K562 (cell line): ENCODE data around the gene SPTBN5. TPM values are rescaled to one million over a fixed set of nuclear protein-coding genes. Genes with fewer than 3 reads are reported as not detected.

Source experiments
- ATAC-seq: fragments of 200-7000 bp; cut with Tn5 transposase; 3 replicates; pipeline ENCODE4 v1.9.1; 2020; ENCODE audit warnings: moderate library complexity
- BruUV-seq: library from RNA; stranded (reverse); fragments of 400-500 nt; replicated peaks from 2 replicates; lab custom pipeline; 2021; lab: Mats Ljungman, UMichigan
- CTCF ChIA-PET: fragments of 300-600 bp; formaldehyde crosslinking; extraction: SDS; loops from one replicate; lab custom pipeline; 2021; ENCODE audit warnings: low intra/inter-chr PET ratio; lab: Yijun Ruan, JAX
- POLR2A ChIA-PET: fragments of 300-600, 350-650 bp; sonication (Branson Sonifier 250); formaldehyde crosslinking; extraction: SDS; loops from one replicate; lab custom pipeline; 2021; ENCODE audit warnings: antibody characterized with exemption, inconsistent platforms; lab: Yijun Ruan, JAX
- DNase-seq, 4 experiments: peaks; one replicate each; pipeline versions ENCODE4 v3.0.0 to v3.0.0-alpha.2; 2011 to 2018; ENCODE audit warnings: low spot score in 3 of 4, mixed read lengths in 3 of 4; ENCODE audit errors: extremely low read depth in 1 of 4
- FAIRE-seq: peaks from 2 replicates; lab custom pipeline; 2011; peaks lifted over from hg19 to GRCh38; lab: Jason Lieb, UNC
- H2AFZ ChIP-seq: 2 replicates; pipeline ENCODE4 v1.6.0; 2011; ENCODE audit warnings: low read depth, low read length, control low read depth, inconsistent platforms
- H3K27ac ChIP-seq: fragments of 200-600 bp; 3 replicates; pipeline ENCODE4 v1.8.0; 2011; ENCODE audit warnings: low read depth, mild to moderate bottlenecking, control low read depth, inconsistent platforms, low read length, moderate library complexity, mixed read lengths; ENCODE audit errors: extremely low read depth
- H3K27me3 ChIP-seq, 2 experiments: fragments of 300-600 bp in 1 of 2; 2 replicates in 1 of 2; 3 replicates in 1 of 2; pipeline versions ENCODE4 v1.6.0 to v1.8.0; 2011; ENCODE audit warnings: inconsistent platforms in 2 of 2, low read length in 2 of 2, mild to moderate bottlenecking in 1 of 2, mixed read lengths in 1 of 2, moderate library complexity in 1 of 2; ENCODE audit not compliant: control insufficient read depth in 2 of 2, insufficient read depth in 2 of 2
- H3K36me3 ChIP-seq: fragments of 300-600 bp; 3 replicates; pipeline ENCODE4 v1.8.0; 2011; ENCODE audit warnings: mild to moderate bottlenecking, low read length, inconsistent platforms; ENCODE audit not compliant: control insufficient read depth, insufficient read depth
- H3K4me1 ChIP-seq, 2 experiments: fragments of 200-600 bp in 1 of 2; replicated peaks in 1 of 2; 2 replicates in 1 of 2; 3 replicates in 1 of 2; pipeline versions ENCODE4 v1.5.1 to v1.8.0; 2011; ENCODE audit warnings: inconsistent platforms in 2 of 2, low read length in 2 of 2, mild to moderate bottlenecking in 1 of 2, mixed read lengths in 1 of 2, moderate library complexity in 1 of 2; ENCODE audit not compliant: control insufficient read depth in 2 of 2, insufficient read depth in 2 of 2
- H3K4me2 ChIP-seq: 2 replicates; pipeline ENCODE4 v1.6.1; 2011; ENCODE audit warnings: low read length, control low read depth, inconsistent platforms, mixed read lengths; ENCODE audit not compliant: insufficient read depth
- H3K4me3 ChIP-seq: fragments of 200-600 bp; sonication (generic), shearing (Covaris generic); 2 replicates; pipeline ENCODE4 v1.5.1; 2016; ENCODE audit warnings: control low read depth, inconsistent platforms
- H3K79me2 ChIP-seq: fragments of 200-600 bp; 3 replicates; pipeline ENCODE4 v1.8.0; 2011; ENCODE audit warnings: low read length, inconsistent platforms; ENCODE audit not compliant: control insufficient read depth, insufficient read depth
- H3K9ac ChIP-seq, 2 experiments: 2 replicates each; pipeline versions ENCODE4 v1.6.0 to v1.6.1; 2011; ENCODE audit warnings: low read depth in 2 of 2, low read length in 2 of 2, control low read depth in 1 of 2, inconsistent platforms in 1 of 2, mild to moderate bottlenecking in 1 of 2, mixed read lengths in 1 of 2; ENCODE audit not compliant: insufficient read depth in 1 of 2
- H3K9me1 ChIP-seq: one replicate; pipeline ENCODE4 v1.6.0; 2011; ENCODE audit warnings: inconsistent platforms, mild to moderate bottlenecking, low read length, moderate library complexity; ENCODE audit not compliant: control insufficient read depth, insufficient read depth
- H3K9me3 ChIP-seq: replicated peaks from 2 replicates; pipeline ENCODE4 v1.5.1; 2011; ENCODE audit warnings: low read depth, low read length, inconsistent platforms; ENCODE audit not compliant: control insufficient read depth, insufficient read depth
- H4K20me1 ChIP-seq: replicated peaks from 2 replicates; pipeline ENCODE4 v1.6.1; 2011; ENCODE audit warnings: low read length, inconsistent platforms, mixed read lengths; ENCODE audit not compliant: control insufficient read depth, insufficient read depth
- BRD4 ChIP-seq: fragments of 200-600 bp; sonication (generic); IDR thresholded peaks from 2 replicates; pipeline ENCODE4 v1.6.1; 2017; ENCODE audit warnings: inconsistent platforms
- BRD9 ChIP-seq: fragments of 450-650 bp; IDR thresholded peaks from 2 replicates; pipeline ENCODE4 v1.6.1; 2018; ENCODE audit warnings: low read depth; ENCODE audit not compliant: partially characterized antibody
- ELF2 ChIP-seq: fragments of 250-450 bp; sonication (Bioruptor Pico); IDR thresholded peaks from 2 replicates; pipeline ENCODE4 v1.5.0; 2021; ENCODE audit warnings: mild to moderate bottlenecking
- HMGN3 ChIP-seq: IDR thresholded peaks from 2 replicates; pipeline ENCODE4 v1.6.1; 2011; ENCODE audit warnings: borderline replicate concordance, low read depth, mild to moderate bottlenecking, mixed read lengths, low read length; ENCODE audit not compliant: insufficient read length; ENCODE audit errors: extremely low read depth
- HNRNPLL ChIP-seq: fragments of 200-400 bp; formaldehyde crosslinking; IDR thresholded peaks from 2 replicates; pipeline ENCODE4 v1.6.1; 2017; ENCODE audit warnings: low read length, low read depth, mild to moderate bottlenecking; ENCODE audit not compliant: poor library complexity, severe bottlenecking
- MTF1 ChIP-seq: fragments of 250-450 bp; sonication (Bioruptor Pico); IDR thresholded peaks from 2 replicates; pipeline ENCODE4 v1.9.0; 2021; ENCODE audit warnings: moderate library complexity, mild to moderate bottlenecking, inconsistent platforms, borderline replicate concordance
- POLR2G ChIP-seq: fragments of 200-400 bp; formaldehyde crosslinking; IDR thresholded peaks from 2 replicates; pipeline ENCODE4 v1.6.1; 2017; ENCODE audit warnings: low read depth, mild to moderate bottlenecking, antibody characterized with exemption, low read length, moderate library complexity
- POLR2H ChIP-seq: IDR thresholded peaks from 2 replicates; pipeline ENCODE4 v1.6.1; 2016; ENCODE audit warnings: missing genetic modification characterization, low read depth, mild to moderate bottlenecking, control low read depth, missing compliant biosample characterization, moderate library complexity
- POU5F1 ChIP-seq: fragments of 150-350 bp; IDR thresholded peaks from 2 replicates; pipeline ENCODE4 v1.6.1; 2014; ENCODE audit warnings: borderline replicate concordance, low read length, low read depth, mild to moderate bottlenecking; ENCODE audit not compliant: partially characterized antibody
- SMAD3 ChIP-seq: fragments of 450-650 bp; formaldehyde crosslinking; conservative IDR thresholded peaks from 2 replicates; pipeline ENCODE4 v1.4.0; 2020; ENCODE audit warnings: mild to moderate bottlenecking
- SMARCE1 ChIP-seq: fragments of 450-650 bp; IDR thresholded peaks from 2 replicates; pipeline ENCODE4 v1.7.1; 2016; ENCODE audit warnings: mild to moderate bottlenecking
- XRCC3 ChIP-seq: fragments of 450-650 bp; IDR thresholded peaks from 2 replicates; pipeline ENCODE4 v1.6.1; 2017; ENCODE audit warnings: mild to moderate bottlenecking, moderate library complexity
- ZFP36 ChIP-seq: fragments of 150-350 bp; IDR thresholded peaks from 2 replicates; pipeline ENCODE4 v1.6.1; 2018; ENCODE audit warnings: low read length, low read depth; ENCODE audit not compliant: partially characterized antibody
- ZNF76 ChIP-seq: fragments of 250-450 bp; sonication (Bioruptor Pico); IDR thresholded peaks from 2 replicates; pipeline ENCODE4 v1.4.0; 2020; ENCODE audit warnings: mild to moderate bottlenecking, moderate library complexity, borderline replicate concordance
- WGBS: fragments of 100-300 bp; shearing (Covaris generic); methylation state at CpG from one replicate; pipeline ENCODE4 v1.1.6; 2016; ENCODE audit warnings: low coverage, mixed read lengths; ENCODE audit not compliant: insufficient coverage; ENCODE audit errors: missing lambda C conversion rate; 5-methylcytosine and 5-hydroxymethylcytosine counted together
- in situ Hi-C: fragments of 300-500 bp; cut with MboI; formaldehyde crosslinking; loops from 4 replicates; pipeline ENCODE4 v1.15.0; 2018; ENCODE audit warnings: inconsistent platforms, mixed read lengths
- intact Hi-C: fragments of 100-400 bp; cut with micrococcal nuclease; formaldehyde crosslinking; loops from 2 replicates; pipeline ENCODE4 v1.14.2; 2022
- polyA plus RNA-seq, 8 experiments: library from polyadenylated mRNA; depleted of rRNA in 4 of 8; stranded (reverse) in 5 of 8; unstranded in 3 of 8; fragments of >200 nt; fragmentation: Nextera tagmentation in 2 of 8; fragmentation: Illumina TruSeq in 1 of 8; extraction: Ambion mirVana in 2 of 8; extraction: Trizol in 1 of 8; gene quantifications; 2 replicates each; pipeline versions ENCODE4 v1.2.1 to v1.2.3, GENCODE V29; 2011 to 2014; ENCODE audit warnings: inconsistent platforms in 1 of 8, missing spikeins in 1 of 8
- total RNA-seq, 7 experiments: library from RNA; depleted of rRNA in 6 of 7; stranded (reverse); fragments of >200 nt in 6 of 7; fragmentation: Illumina TruSeq in 2 of 7; extraction: Trizol in 2 of 7; gene quantifications; 2 replicates each; pipeline versions ENCODE4 v1.2.1 to v1.2.3, GENCODE V29; 2011 to 2021; ENCODE audit warnings: low replicate concordance in 1 of 7
- TF ChIP-seq, protein P1 (sequence below): IDR thresholded peaks from 2 replicates; pipeline ENCODE4 v1.6.1; 2016; ENCODE audit warnings: missing genetic modification characterization, missing compliant biosample characterization
- TF ChIP-seq, protein P2 (sequence below): fragments of 450-650 bp; IDR thresholded peaks from 2 replicates; pipeline ENCODE4 v1.6.1; 2014; ENCODE audit warnings: low read depth, mild to moderate bottlenecking, moderate library complexity, borderline replicate concordance
- TF ChIP-seq, protein P3 (sequence below): fragments of 450-650 bp; formaldehyde crosslinking; IDR thresholded peaks from 2 replicates; pipeline ENCODE4 v1.4.0; 2020; ENCODE audit warnings: mild to moderate bottlenecking, moderate library complexity

The SPTBN5 gene
- total and polyA plus RNA-seq, 9 of the 15 experiments (the other 6 are each of a cell fraction or from before 2014, with no cell fraction given): 0.02 TPM; not detected in 8

DNA sequence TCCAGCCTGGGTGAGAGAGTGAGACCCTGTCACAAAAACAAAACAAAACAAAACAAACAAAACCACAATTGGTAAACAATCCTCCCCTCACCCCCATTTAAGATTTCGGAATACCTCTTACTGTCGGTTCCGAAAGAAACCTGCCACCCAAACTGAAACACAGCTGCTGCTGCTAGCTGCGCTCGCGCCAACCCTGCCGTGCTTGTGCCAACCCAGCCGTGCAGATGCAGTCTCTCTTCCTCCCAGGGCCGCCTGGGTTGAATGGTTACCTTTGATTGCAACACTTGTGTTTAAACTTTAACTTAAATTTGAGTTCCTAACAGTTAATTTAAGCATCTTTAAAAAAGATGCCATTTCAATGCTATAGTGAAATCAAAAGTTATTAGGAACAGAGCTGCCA, 28.5 kb upstream of the SPTBN5 start:
- FAIRE-seq: no peak
- in situ Hi-C loops: no loop called here
- no TSS peak for BruUV-seq

More for the DNA sequence above, 28.5 kb upstream of the SPTBN5 start:
- H3K27me3 ChIP-seq: no peaks in the 10 kb centered on the region
- H3K9ac ChIP-seq: no peak overlapping the region
- ChIA-PET CTCF (no interaction called here), POLR2A (no interaction called here)
- H2AFZ ChIP-seq: no peak overlapping the region
- no peaks in the 10 kb centered on the region for H3K79me2 ChIP-seq
- H4K20me1 ChIP-seq: no peaks in the 10 kb centered on the region
- H3K4me1 ChIP-seq: peaks cover 8 to 11% of the 10 kb centered on the region in 2 experiments; a peak in 4 of 5 replicates
- no peak overlapping the region for H3K4me2 ChIP-seq
- 84% methylated on average over 9 of the region's 9 CpGs for WGBS
- DNase-seq: no peak
- no peaks in the 10 kb centered on the region for H3K9me1 ChIP-seq
- H3K4me3 ChIP-seq: no peak overlapping the region
- TF ChIP-seq POLR2G (no peak), BRD9 (no peak), HMGN3 (no peak), ZFP36 (no peak), POU5F1 (no peak), MTF1 (CRISPR knock-in tag) (no peak), POLR2H (no peak), HNRNPLL (no peak), SMAD3 (CRISPR knock-in tag) (no peak), SMARCE1 (no peak), ELF2 (CRISPR knock-in tag) (no peak), XRCC3 (no peak), ZNF76 (CRISPR knock-in tag) (no peak), BRD4 (no peak)
- TF ChIP-seq, protein P1, sequence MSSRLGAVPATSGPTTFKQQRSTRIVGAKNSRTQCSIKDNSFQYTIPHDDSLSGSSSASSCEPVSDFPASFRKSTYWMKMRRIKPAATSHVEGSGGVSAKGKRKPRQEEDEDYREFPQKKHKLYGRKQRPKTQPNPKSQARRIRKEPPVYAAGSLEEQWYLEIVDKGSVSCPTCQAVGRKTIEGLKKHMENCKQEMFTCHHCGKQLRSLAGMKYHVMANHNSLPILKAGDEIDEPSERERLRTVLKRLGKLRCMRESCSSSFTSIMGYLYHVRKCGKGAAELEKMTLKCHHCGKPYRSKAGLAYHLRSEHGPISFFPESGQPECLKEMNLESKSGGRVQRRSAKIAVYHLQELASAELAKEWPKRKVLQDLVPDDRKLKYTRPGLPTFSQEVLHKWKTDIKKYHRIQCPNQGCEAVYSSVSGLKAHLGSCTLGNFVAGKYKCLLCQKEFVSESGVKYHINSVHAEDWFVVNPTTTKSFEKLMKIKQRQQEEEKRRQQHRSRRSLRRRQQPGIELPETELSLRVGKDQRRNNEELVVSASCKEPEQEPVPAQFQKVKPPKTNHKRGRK (tag): no peak
- TF ChIP-seq, protein P2, sequence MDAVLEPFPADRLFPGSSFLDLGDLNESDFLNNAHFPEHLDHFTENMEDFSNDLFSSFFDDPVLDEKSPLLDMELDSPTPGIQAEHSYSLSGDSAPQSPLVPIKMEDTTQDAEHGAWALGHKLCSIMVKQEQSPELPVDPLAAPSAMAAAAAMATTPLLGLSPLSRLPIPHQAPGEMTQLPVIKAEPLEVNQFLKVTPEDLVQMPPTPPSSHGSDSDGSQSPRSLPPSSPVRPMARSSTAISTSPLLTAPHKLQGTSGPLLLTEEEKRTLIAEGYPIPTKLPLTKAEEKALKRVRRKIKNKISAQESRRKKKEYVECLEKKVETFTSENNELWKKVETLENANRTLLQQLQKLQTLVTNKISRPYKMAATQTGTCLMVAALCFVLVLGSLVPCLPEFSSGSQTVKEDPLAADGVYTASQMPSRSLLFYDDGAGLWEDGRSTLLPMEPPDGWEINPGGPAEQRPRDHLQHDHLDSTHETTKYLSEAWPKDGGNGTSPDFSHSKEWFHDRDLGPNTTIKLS: no peak
- TF ChIP-seq, protein P3, sequence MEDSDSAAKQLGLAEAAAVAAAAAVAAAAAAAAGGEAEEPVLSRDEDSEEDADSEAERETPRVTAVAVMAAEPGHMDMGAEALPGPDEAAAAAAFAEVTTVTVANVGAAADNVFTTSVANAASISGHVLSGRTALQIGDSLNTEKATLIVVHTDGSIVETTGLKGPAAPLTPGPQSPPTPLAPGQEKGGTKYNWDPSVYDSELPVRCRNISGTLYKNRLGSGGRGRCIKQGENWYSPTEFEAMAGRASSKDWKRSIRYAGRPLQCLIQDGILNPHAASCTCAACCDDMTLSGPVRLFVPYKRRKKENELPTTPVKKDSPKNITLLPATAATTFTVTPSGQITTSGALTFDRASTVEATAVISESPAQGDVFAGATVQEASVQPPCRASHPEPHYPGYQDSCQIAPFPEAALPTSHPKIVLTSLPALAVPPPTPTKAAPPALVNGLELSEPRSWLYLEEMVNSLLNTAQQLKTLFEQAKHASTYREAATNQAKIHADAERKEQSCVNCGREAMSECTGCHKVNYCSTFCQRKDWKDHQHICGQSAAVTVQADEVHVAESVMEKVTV: no peak
- TF ChIP-seq, all 486 proteins: peak for 0
- no peak for ATAC-seq
- no peak overlapping the region for H3K27ac ChIP-seq
- intact Hi-C loops: no loop called here
- H3K9me3 ChIP-seq: no peaks in the 10 kb centered on the region
- H3K36me3 ChIP-seq: peaks cover 11% of the 10 kb centered on the region; the same call in 1 of the 3 replicates
